Measurements from ENCODE around the gene ACOT12.

Gene ACOT12

DNA sequence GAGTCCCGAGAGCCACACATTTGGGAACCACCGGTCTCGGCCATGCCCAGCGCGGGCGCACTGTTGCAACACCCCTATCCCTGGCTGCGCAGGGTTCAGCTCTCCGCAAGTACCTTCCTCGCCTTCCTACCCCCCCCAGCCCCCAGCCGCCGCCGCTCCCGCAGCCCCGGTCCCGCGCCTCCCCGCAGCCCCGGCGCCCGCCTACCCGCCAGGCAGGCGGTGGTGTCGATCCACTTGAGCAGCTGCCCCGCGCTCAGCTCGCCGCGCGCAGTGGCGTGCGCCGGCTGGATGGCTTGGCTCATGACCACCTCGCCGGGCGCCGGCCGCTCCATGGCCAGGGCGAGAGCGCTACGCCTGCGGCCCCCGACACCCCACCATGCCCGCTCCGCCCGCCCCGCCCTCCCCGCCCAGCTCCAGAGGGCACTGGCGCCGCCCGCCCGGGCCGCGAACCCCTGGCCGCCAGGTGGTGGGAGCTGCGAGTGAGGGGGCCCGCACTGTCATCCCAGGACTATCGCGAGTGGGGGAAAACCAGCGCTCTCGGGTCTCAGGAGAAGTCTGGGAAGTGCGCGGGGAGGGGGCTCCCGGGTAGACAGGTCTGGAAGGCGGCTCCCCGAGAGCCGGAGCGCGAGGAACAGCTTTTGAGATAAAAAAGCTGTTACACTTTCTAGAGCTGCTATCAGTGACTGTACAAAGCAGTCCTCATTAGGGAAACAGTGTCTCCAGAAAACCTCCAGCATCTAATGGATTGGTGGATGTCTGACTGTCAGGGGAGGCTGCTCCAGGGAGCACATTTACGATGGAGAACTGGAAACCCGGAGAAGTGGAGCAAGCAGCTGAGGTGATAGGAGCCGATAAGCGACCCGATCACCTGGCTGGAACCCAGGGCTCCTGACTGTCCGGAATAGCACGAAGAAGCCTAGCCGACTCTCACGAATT, at the start of gene ACOT12:
Gene ACOT12, minus strand, starts transcription at position 352 of the 936 bp plus-strand sequence. Its CDS starts 20 bp downstream, at position 332.
- TF ChIP-seq ESRRG (CRISPR knock-in tag; IDR thresholded peaks at IDR 0.05) (no peak), ZNF8 (CRISPR knock-in tag; IDR thresholded peaks at IDR 0.05) (no peak)
- peak; percentile 56 for ATAC-seq

GRCh38 chr5:81435023-81435422, 41.1 kb upstream of the ACOT12 start:
- no peak for ATAC-seq
- TF ChIP-seq PPARA (CRISPR knock-in tag; IDR thresholded peaks at IDR 0.05; ENCODE audit: borderline replicate concordance) (no peak), ARNTL (CRISPR knock-in tag; IDR thresholded peaks at IDR 0.05; ENCODE audit: borderline replicate concordance, low read depth) (no peak), ZNF8 (CRISPR knock-in tag; IDR thresholded peaks at IDR 0.05) (no peak), ZFP30 (CRISPR knock-in tag; IDR thresholded peaks at IDR 0.05) (no peak), BACH2 (CRISPR knock-in tag; IDR thresholded peaks at IDR 0.05; ENCODE audit: borderline replicate concordance) (no peak), TCF4 (CRISPR knock-in tag; IDR thresholded peaks at IDR 0.05; ENCODE audit: borderline replicate concordance) (no peak), CSDC2 (CRISPR knock-in tag; IDR thresholded peaks at IDR 0.05) (no peak), ISL1 (CRISPR knock-in tag; IDR thresholded peaks at IDR 0.05) (no peak), TOX (CRISPR knock-in tag; IDR thresholded peaks at IDR 0.05; ENCODE audit: borderline replicate concordance) (no peak), PATZ1 (CRISPR knock-in tag; IDR thresholded peaks at IDR 0.05; ENCODE audit: borderline replicate concordance) (no peak), TSHZ2 (CRISPR knock-in tag; IDR thresholded peaks at IDR 0.05) (no peak), ZC3H10 (CRISPR knock-in tag; IDR thresholded peaks at IDR 0.05) (no peak), GLIS3 (CRISPR knock-in tag; IDR thresholded peaks at IDR 0.05) (no peak), ZNF70 (CRISPR knock-in tag; IDR thresholded peaks at IDR 0.05) (no peak), CREB5 (CRISPR knock-in tag; IDR thresholded peaks at IDR 0.05; ENCODE audit: low read depth) (no peak), ESRRG (CRISPR knock-in tag; IDR thresholded peaks at IDR 0.05) (no peak)
- TF ChIP-seq, protein P1, sequence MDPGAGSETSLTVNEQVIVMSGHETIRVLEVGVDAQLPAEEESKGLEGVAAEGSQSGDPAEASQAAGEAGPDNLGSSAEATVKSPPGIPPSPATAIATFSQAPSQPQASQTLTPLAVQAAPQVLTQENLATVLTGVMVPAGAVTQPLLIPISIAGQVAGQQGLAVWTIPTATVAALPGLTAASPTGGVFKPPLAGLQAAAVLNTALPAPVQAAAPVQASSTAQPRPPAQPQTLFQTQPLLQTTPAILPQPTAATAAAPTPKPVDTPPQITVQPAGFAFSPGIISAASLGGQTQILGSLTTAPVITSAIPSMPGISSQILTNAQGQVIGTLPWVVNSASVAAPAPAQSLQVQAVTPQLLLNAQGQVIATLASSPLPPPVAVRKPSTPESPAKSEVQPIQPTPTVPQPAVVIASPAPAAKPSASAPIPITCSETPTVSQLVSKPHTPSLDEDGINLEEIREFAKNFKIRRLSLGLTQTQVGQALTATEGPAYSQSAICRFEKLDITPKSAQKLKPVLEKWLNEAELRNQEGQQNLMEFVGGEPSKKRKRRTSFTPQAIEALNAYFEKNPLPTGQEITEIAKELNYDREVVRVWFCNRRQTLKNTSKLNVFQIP (CRISPR knock-in tag; IDR thresholded peaks at IDR 0.05; ENCODE audit: borderline replicate concordance, low read depth), result no peak
- TF ChIP-seq, protein P2, sequence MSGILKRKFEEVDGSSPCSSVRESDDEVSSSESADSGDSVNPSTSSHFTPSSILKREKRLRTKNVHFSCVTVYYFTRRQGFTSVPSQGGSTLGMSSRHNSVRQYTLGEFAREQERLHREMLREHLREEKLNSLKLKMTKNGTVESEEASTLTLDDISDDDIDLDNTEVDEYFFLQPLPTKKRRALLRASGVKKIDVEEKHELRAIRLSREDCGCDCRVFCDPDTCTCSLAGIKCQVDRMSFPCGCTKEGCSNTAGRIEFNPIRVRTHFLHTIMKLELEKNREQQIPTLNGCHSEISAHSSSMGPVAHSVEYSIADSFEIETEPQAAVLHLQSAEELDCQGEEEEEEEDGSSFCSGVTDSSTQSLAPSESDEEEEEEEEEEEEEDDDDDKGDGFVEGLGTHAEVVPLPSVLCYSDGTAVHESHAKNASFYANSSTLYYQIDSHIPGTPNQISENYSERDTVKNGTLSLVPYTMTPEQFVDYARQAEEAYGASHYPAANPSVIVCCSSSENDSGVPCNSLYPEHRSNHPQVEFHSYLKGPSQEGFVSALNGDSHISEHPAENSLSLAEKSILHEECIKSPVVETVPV (CRISPR knock-in tag; IDR thresholded peaks at IDR 0.05), result no peak

GRCh38 chr5:81429985-81430384, 36.1 kb upstream of the ACOT12 start:
- ATAC-seq, result no peak
- TF ChIP-seq, protein P1 (CRISPR knock-in tag; IDR thresholded peaks at IDR 0.05; ENCODE audit: borderline replicate concordance, low read depth), result no peak
- TF ChIP-seq TSHZ2 (CRISPR knock-in tag; IDR thresholded peaks at IDR 0.05) (no peak), PPARA (CRISPR knock-in tag; IDR thresholded peaks at IDR 0.05; ENCODE audit: borderline replicate concordance) (no peak), ISL1 (CRISPR knock-in tag; IDR thresholded peaks at IDR 0.05) (no peak), ZNF70 (CRISPR knock-in tag; IDR thresholded peaks at IDR 0.05) (no peak), BACH2 (CRISPR knock-in tag; IDR thresholded peaks at IDR 0.05; ENCODE audit: borderline replicate concordance) (no peak), RARB (CRISPR knock-in tag; IDR thresholded peaks at IDR 0.05) (no peak), TCF4 (CRISPR knock-in tag; IDR thresholded peaks at IDR 0.05; ENCODE audit: borderline replicate concordance) (no peak), ESRRG (CRISPR knock-in tag; IDR thresholded peaks at IDR 0.05) (no peak), CREB5 (CRISPR knock-in tag; IDR thresholded peaks at IDR 0.05; ENCODE audit: low read depth) (no peak)

Measured in SK-N-SH treated with all-trans-retinoic acid at 6 μM for 48 hours (cell line).